DND-41 (cell line): Measurements from ENCODE around the gene SLC22A12.

Experiments used
- ATAC-seq: fragments of 200-7000 bp; cut with Tn5 transposase; 3 replicates; pipeline ENCODE4 v1.9.1; 2021; ENCODE audit warnings: low read depth; ENCODE audit not compliant: insufficient read depth
- DNase-seq: peaks from one replicate; pipeline ENCODE4 v3.0.0-alpha.2; 2020
- H2AFZ ChIP-seq: 2 replicates; pipeline ENCODE4 v1.6.0; 2012; ENCODE audit warnings: low read depth, low read length
- H3K27ac ChIP-seq: 2 replicates; pipeline ENCODE4 v1.5.1; 2012; ENCODE audit warnings: low read length, inconsistent platforms
- H3K27me3 ChIP-seq: fragments of 200-600 bp; sonication (generic); 2 replicates; pipeline ENCODE4 v1.6.0; 2012; ENCODE audit warnings: low read length, mild to moderate bottlenecking, inconsistent platforms; ENCODE audit not compliant: insufficient read depth, poor library complexity
- H3K36me3 ChIP-seq: 2 replicates; pipeline ENCODE4 v1.5.1; 2012; ENCODE audit warnings: low read length, inconsistent platforms; ENCODE audit not compliant: insufficient read depth
- H3K4me1 ChIP-seq: 2 replicates; pipeline ENCODE4 v1.5.1; 2012; ENCODE audit warnings: mild to moderate bottlenecking, low read length; ENCODE audit not compliant: insufficient read depth
- H3K4me2 ChIP-seq: 2 replicates; pipeline ENCODE4 v1.6.0; 2012; ENCODE audit warnings: mild to moderate bottlenecking, moderate library complexity, low read length, inconsistent platforms; ENCODE audit not compliant: insufficient read depth
- H3K4me3 ChIP-seq, 2 experiments: fragments of 200-600 bp in 1 of 2; shearing (Covaris generic) in 1 of 2; 2 replicates each; pipeline ENCODE4 v1.5.1; 2012 to 2016; ENCODE audit warnings: inconsistent platforms in 2 of 2, low read length in 2 of 2, mild to moderate bottlenecking in 2 of 2, low read depth in 1 of 2, moderate library complexity in 1 of 2
- H3K79me2 ChIP-seq: 2 replicates; pipeline ENCODE4 v1.6.0; 2012; ENCODE audit warnings: low read length, inconsistent platforms; ENCODE audit not compliant: insufficient read depth
- H3K9ac ChIP-seq: 2 replicates; pipeline ENCODE4 v1.6.0; 2012; ENCODE audit warnings: low read depth, mild to moderate bottlenecking, inconsistent platforms, low read length, moderate library complexity
- H3K9me3 ChIP-seq: 2 replicates; pipeline ENCODE4 v1.5.1; 2012; ENCODE audit warnings: low read length, moderate library complexity, mild to moderate bottlenecking, inconsistent platforms; ENCODE audit not compliant: insufficient read depth, severe bottlenecking
- H4K20me1 ChIP-seq: 2 replicates; pipeline ENCODE4 v1.6.0; 2012; ENCODE audit warnings: low read length; ENCODE audit not compliant: insufficient read depth
- CTCF ChIP-seq: IDR thresholded peaks from 2 replicates; pipeline ENCODE4 v1.5.1; 2012; ENCODE audit warnings: borderline replicate concordance, low read length, moderate library complexity, mild to moderate bottlenecking; ENCODE audit not compliant: poor library complexity, severe bottlenecking; ENCODE audit errors: extremely low read depth
- EZH2 ChIP-seq: IDR thresholded peaks from 3 replicates; pipeline ENCODE4 v1.6.1; 2012; ENCODE audit warnings: borderline replicate concordance, low read depth, mild to moderate bottlenecking, moderate library complexity, low read length, inconsistent platforms; ENCODE audit not compliant: severe bottlenecking

The SLC22A12 gene

GRCh38 chr11:64544616-64545296 is 46.3 kb upstream of the SLC22A12 start:
- no peaks in the 10 kb centered on the region for H3K36me3 ChIP-seq

GRCh38 chr11:64545619-64546018 is 45.4 kb upstream of the SLC22A12 start:
- ATAC-seq (no peak), DNase-seq (no peak)
- H3K4me1 ChIP-seq: no peaks in the 10 kb centered on the region
- H4K20me1 ChIP-seq: no peaks in the 10 kb centered on the region; the same call in 1 of the 2 replicates
- H3K9ac ChIP-seq: no peak overlapping the region
- no peak overlapping the region for H2AFZ ChIP-seq
- no peaks in the 10 kb centered on the region for H3K79me2 ChIP-seq
- no peaks in the 10 kb centered on the region for H3K9me3 ChIP-seq
- no peak overlapping the region for H3K4me3 ChIP-seq
- H3K27me3 ChIP-seq: peaks cover 4% of the 10 kb centered on the region
- H3K4me2 ChIP-seq: no peak overlapping the region
- H3K27ac ChIP-seq: no peak overlapping the region
- no peaks in the 10 kb centered on the region for H3K36me3 ChIP-seq
- TF ChIP-seq EZH2 (no peak), CTCF (no peak)

More at GRCh38 chr11:64544616-64545296, 46.3 kb upstream of the SLC22A12 start:
- Histone ChIP-seq H3K79me2 (no peaks in the 10 kb centered on the region), H2AFZ (no peak overlapping the region), H3K27ac (no peak overlapping the region), H3K27me3 (peaks cover 4% of the 10 kb centered on the region), H3K9ac (no peak overlapping the region), H3K9me3 (no peaks in the 10 kb centered on the region), H4K20me1 (no peaks in the 10 kb centered on the region; the same call in 1 of the 2 replicates), H3K4me3 (no peak overlapping the region), H3K4me1 (no peaks in the 10 kb centered on the region), H3K4me2 (no peak overlapping the region)
- no peak for ATAC-seq
- TF ChIP-seq CTCF (no peak), EZH2 (no peak)
- no peak for DNase-seq

GRCh38 chr11:64546176-64546575 is 44.8 kb upstream of the SLC22A12 start:
- ATAC-seq: no peak
- Histone ChIP-seq H3K4me2 (no peak overlapping the region), H2AFZ (no peak overlapping the region)

More at GRCh38 chr11:64546176-64546575, 44.8 kb upstream of the SLC22A12 start:
- TF ChIP-seq EZH2 (no peak), CTCF (no peak)
- Histone ChIP-seq H4K20me1 (no peaks in the 10 kb centered on the region; the same call in 1 of the 2 replicates), H3K27ac (no peak overlapping the region), H3K36me3 (no peaks in the 10 kb centered on the region), H3K9me3 (no peaks in the 10 kb centered on the region), H3K4me1 (no peaks in the 10 kb centered on the region), H3K79me2 (no peaks in the 10 kb centered on the region), H3K4me3 (no peak overlapping the region), H3K9ac (no peak overlapping the region), H3K27me3 (peaks cover 4% of the 10 kb centered on the region)
- DNase-seq: no peak
